Activated naive CD4-positive, alpha-beta T cell treated with anti-CD3 and anti-CD28 coated beads, Interleukin-2, amount 50 U/mL, for 24 hours (primary cell): ENCODE results near the gene PDCD1LG2.

Source experiments
- H3K27ac Mint-ChIP-seq: one replicate; pipeline ENCODE4 v1.8.0; 2021; ENCODE audit warnings: mild to moderate bottlenecking, mixed read lengths
- H3K27me3 Mint-ChIP-seq: one replicate; pipeline ENCODE4 v1.8.0; 2021; ENCODE audit warnings: mixed read lengths
- H3K36me3 Mint-ChIP-seq: one replicate; pipeline ENCODE4 v1.8.0; 2021; ENCODE audit warnings: mixed read lengths
- H3K4me1 Mint-ChIP-seq: one replicate; pipeline ENCODE4 v1.8.0; 2021; ENCODE audit warnings: mixed read lengths
- H3K4me3 Mint-ChIP-seq: one replicate; pipeline ENCODE4 v1.8.0; 2021; ENCODE audit warnings: mild to moderate bottlenecking, mixed read lengths
- H3K9me3 Mint-ChIP-seq: one replicate; pipeline ENCODE4 v1.8.0; 2021; ENCODE audit warnings: mixed read lengths

The PDCD1LG2 gene

GRCh38 chr9:5512658-5513452 is 2.5 kb downstream of the PDCD1LG2 start:
- Mint-ChIP-seq H3K36me3 (no peaks in the 10 kb centered on the region), H3K9me3 (no peaks in the 10 kb centered on the region), H3K27ac (no peak overlapping the region), H3K27me3 (no peaks in the 10 kb centered on the region), H3K4me1 (peaks cover 44% of the 10 kb centered on the region), H3K4me3 (no peak overlapping the region)

- H3K4me3 Mint-ChIP-seq: no peak overlapping the region
- H3K27me3 Mint-ChIP-seq: no peaks in the 10 kb centered on the region
- H3K27ac Mint-ChIP-seq: no peak overlapping the region
- no peaks in the 10 kb centered on the region for H3K9me3 Mint-ChIP-seq
- peaks cover 48% of the 10 kb centered on the region for H3K4me1 Mint-ChIP-seq
- H3K36me3 Mint-ChIP-seq: no peaks in the 10 kb centered on the region
These were observed 3.8 kb downstream of the PDCD1LG2 start for GRCh38 chr9:5513966-5514616.

GRCh38 chr9:5514617-5515260 is 4.4 kb downstream of the PDCD1LG2 start:
- H3K4me3 Mint-ChIP-seq: no peak overlapping the region
- H3K27ac Mint-ChIP-seq: no peak overlapping the region
- no peaks in the 10 kb centered on the region for H3K27me3 Mint-ChIP-seq
- peaks cover 50% of the 10 kb centered on the region for H3K4me1 Mint-ChIP-seq
- no peaks in the 10 kb centered on the region for H3K36me3 Mint-ChIP-seq
- H3K9me3 Mint-ChIP-seq: no peaks in the 10 kb centered on the region

- Mint-ChIP-seq H3K27me3 (no peaks in the 10 kb centered on the region), H3K36me3 (no peaks in the 10 kb centered on the region), H3K27ac (no peak overlapping the region), H3K4me3 (no peak overlapping the region), H3K9me3 (no peaks in the 10 kb centered on the region), H3K4me1 (peaks cover 46% of the 10 kb centered on the region)
These were observed 4.9 kb downstream of the PDCD1LG2 start for GRCh38 chr9:5515261-5515650.

DNA sequence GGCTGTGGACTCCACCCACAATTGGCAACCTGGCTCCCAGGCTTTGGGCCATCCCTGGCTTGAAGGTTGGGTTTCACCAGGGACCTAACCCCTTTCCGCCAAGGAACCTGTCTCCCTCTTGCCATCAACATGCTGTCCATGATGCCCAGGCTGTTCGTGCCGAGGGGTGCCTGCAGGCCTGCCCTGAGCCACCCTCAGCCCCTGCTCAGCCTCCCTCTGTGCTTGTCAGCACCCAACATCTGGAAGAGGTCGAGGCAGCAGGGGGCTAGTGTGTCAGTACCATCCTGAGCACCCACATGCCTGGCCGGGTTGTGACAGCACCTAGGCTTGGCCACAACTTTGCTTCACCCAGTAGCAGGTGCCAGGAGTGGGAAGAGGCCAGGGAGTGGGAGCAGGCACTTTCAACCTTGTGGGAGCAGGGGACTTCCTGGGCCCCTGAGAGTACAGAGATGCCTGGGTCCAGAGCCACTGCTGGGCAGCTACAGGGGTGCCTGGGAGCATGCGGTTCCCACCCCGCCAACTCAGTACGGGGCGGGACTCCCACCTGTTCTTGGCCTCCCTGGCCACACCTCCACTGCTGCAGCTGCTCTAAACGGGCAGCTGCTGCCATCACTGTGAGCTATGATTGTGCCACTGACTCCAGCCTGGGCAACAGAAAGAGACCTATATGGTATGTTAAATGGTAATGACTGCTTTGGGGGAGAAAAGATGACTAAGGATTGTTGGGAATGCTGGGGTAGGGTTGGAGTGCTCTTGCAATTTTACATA is 6.3 kb downstream of the PDCD1LG2 start:
- Mint-ChIP-seq H3K9me3 (no peaks in the 10 kb centered on the region), H3K27me3 (no peaks in the 10 kb centered on the region), H3K4me1 (peaks cover 33% of the 10 kb centered on the region), H3K27ac (no peak overlapping the region), H3K36me3 (no peaks in the 10 kb centered on the region), H3K4me3 (no peak overlapping the region)

GRCh38 chr9:5518171-5518936 is 8.0 kb downstream of the PDCD1LG2 start:
- Mint-ChIP-seq H3K4me3 (no peak overlapping the region), H3K4me1 (peaks cover 20% of the 10 kb centered on the region), H3K27me3 (no peaks in the 10 kb centered on the region), H3K9me3 (no peaks in the 10 kb centered on the region), H3K36me3 (no peaks in the 10 kb centered on the region), H3K27ac (no peak overlapping the region)

- H3K4me1 Mint-ChIP-seq: peaks cover 20% of the 10 kb centered on the region
- no peaks in the 10 kb centered on the region for H3K36me3 Mint-ChIP-seq
- H3K4me3 Mint-ChIP-seq: no peak overlapping the region
- H3K27ac Mint-ChIP-seq: no peak overlapping the region
- H3K27me3 Mint-ChIP-seq: no peaks in the 10 kb centered on the region
- H3K9me3 Mint-ChIP-seq: no peaks in the 10 kb centered on the region
These were observed 8.6 kb downstream of the PDCD1LG2 start for GRCh38 chr9:5518937-5519319.

DNA sequence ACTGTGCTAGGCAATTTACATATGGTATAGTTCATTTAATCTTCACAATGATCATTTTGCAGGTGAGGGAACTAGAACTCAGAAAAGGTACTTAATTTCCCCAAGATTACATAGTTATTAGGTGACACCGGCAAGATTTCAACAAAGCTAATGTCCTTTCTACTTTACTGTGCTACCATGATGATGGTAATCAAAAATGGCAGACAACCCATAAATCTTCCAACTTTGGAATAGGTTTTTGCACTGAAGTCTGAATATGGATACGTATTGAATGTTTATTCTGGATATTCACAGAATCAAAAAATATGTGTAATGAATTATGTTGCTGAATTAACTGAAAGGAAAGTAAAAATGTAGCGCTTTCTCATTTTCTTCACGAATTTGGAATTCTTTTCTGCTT is 13.8 kb downstream of the PDCD1LG2 start:
- H3K27ac Mint-ChIP-seq: no peak overlapping the region
- no peaks in the 10 kb centered on the region for H3K27me3 Mint-ChIP-seq

GRCh38 chr9:5529683-5530221 is 19.4 kb downstream of the PDCD1LG2 start:
- H3K4me1 Mint-ChIP-seq: peaks cover 53% of the 10 kb centered on the region
- H3K9me3 Mint-ChIP-seq: no peaks in the 10 kb centered on the region
- no peak overlapping the region for H3K27ac Mint-ChIP-seq
- H3K4me3 Mint-ChIP-seq: no peak overlapping the region
- H3K27me3 Mint-ChIP-seq: no peaks in the 10 kb centered on the region
- no peaks in the 10 kb centered on the region for H3K36me3 Mint-ChIP-seq

More for the DNA sequence above, 13.8 kb downstream of the PDCD1LG2 start:
- Mint-ChIP-seq H3K4me1 (peaks cover 8% of the 10 kb centered on the region), H3K36me3 (no peaks in the 10 kb centered on the region), H3K4me3 (no peak overlapping the region), H3K9me3 (no peaks in the 10 kb centered on the region)

DNA sequence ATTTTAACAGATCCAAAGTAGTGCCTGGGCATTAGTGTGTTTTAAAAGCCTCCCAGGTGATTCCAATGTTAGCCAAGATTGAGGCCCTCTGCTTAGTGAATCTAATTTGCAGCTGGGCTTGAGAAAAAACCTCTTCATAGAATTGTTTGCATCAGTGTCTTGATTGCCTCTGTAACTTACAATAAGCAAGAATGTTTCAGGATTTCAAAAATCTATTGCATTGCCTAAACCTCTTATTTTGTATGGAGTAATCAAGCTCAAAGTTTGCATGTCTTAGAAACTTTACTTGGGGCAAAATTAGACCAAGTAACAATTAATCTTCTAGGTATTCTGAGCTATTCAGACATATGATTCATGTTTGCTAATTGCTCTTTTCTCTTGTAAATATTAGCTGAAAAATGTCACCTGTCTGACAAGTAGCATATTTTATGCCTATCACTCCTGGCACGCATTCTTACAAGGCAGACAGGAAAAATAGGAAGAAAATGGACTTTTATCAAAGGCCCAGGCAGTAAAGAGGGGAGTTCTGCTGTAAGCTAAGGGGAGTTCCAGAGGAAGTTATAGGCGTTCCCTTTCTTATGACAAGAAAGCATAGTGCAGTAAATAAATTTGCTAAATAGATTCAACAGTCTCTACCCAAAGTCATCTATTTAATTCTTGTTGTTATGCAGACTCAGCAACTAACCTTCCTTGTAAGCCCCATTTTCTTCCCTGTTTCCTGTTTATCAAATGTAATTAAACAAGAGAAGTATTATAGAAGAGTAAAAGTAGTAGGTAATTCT is 21.0 kb downstream of the PDCD1LG2 start:
- H3K36me3 Mint-ChIP-seq: no peaks in the 10 kb centered on the region
- H3K4me3 Mint-ChIP-seq: peak overlapping the region; percentile 26
- H3K4me1 Mint-ChIP-seq: peaks cover 53% of the 10 kb centered on the region
- H3K9me3 Mint-ChIP-seq: no peaks in the 10 kb centered on the region
- H3K27ac Mint-ChIP-seq: no peak overlapping the region
- H3K27me3 Mint-ChIP-seq: no peaks in the 10 kb centered on the region

- Mint-ChIP-seq H3K36me3 (no peaks in the 10 kb centered on the region), H3K27ac (no peak overlapping the region), H3K4me1 (peaks cover 53% of the 10 kb centered on the region), H3K9me3 (no peaks in the 10 kb centered on the region), H3K4me3 (no peak overlapping the region), H3K27me3 (no peaks in the 10 kb centered on the region)
These were observed 22.0 kb downstream of the PDCD1LG2 start for GRCh38 chr9:5532306-5532705.

DNA sequence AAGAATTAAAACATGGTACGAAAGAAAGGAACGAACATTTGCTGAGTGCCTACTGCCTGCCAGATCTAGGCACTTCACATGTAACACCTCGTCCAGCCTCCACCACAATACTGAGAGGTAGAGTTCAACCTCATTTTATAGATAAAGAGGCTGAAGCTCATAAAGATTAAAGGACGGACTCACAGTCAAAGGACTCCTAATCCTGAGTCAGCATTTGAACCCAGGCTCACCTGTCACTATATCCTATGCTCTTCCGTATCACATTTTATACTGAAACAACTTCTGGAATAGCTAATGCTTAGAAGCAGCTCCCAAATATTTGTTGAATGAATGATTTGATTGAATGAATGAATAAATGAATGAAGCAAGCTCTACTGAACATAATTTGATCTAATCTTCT is 22.5 kb downstream of the PDCD1LG2 start:
- H3K9me3 Mint-ChIP-seq: no peaks in the 10 kb centered on the region
- H3K27me3 Mint-ChIP-seq: no peaks in the 10 kb centered on the region
- H3K36me3 Mint-ChIP-seq: no peaks in the 10 kb centered on the region
- no peak overlapping the region for H3K27ac Mint-ChIP-seq
- H3K4me1 Mint-ChIP-seq: peaks cover 53% of the 10 kb centered on the region
- no peak overlapping the region for H3K4me3 Mint-ChIP-seq

DNA sequence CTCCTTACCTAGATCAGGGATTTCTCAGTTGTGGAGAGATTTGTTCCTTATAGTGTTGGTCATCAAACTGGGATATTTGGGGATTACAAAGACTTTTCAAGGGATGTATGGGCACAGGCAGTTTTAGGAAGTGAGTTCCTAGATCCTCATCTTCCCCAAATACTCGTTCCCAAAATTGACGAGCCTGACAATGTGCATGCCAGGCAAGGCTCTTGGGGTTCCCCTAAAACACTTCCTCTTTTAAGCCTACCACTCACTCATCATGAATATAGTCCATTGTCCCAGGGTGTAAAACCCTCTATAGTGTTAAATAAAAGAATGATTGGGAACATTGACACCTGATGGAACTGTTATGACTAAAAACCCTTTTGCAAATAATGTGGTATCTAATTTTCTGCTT is 26.4 kb downstream of the PDCD1LG2 start:
- Mint-ChIP-seq H3K27me3 (no peaks in the 10 kb centered on the region), H3K4me3 (no peak overlapping the region), H3K36me3 (peaks cover 2% of the 10 kb centered on the region), H3K9me3 (no peaks in the 10 kb centered on the region), H3K4me1 (peaks cover 28% of the 10 kb centered on the region), H3K27ac (no peak overlapping the region)
